RPMI7951 (cell line): ENCODE results near the gene C3orf22. TPM values are rescaled to one million over a fixed set of nuclear protein-coding genes. Genes with fewer than 3 reads are reported as not detected.

ENCODE experiments used
- DNase-seq: peaks from one replicate; pipeline ENCODE4 v3.0.0-alpha.2; 2012; ENCODE audit warnings: low read depth
- total RNA-seq: library from RNA; depleted of rRNA; stranded (reverse); fragments of >200 nt; shearing (Covaris generic); gene quantifications from 2 replicates; pipeline ENCODE4 v1.2.3, GENCODE V29; 2014

Gene C3orf22
- total RNA-seq, 1 experiment from 2014 or later, result not detected

GRCh38 chr3:126528419-126528799 is 30.3 kb downstream of the C3orf22 start:
- no peak for DNase-seq

GRCh38 chr3:126527455-126528211 is 31.1 kb downstream of the C3orf22 start:
- no peak for DNase-seq

- DNase-seq, result no peak
These were observed 31.7 kb downstream of the C3orf22 start for GRCh38 chr3:126527006-126527405.

- DNase-seq, result no peak
These were observed 32.1 kb downstream of the C3orf22 start for GRCh38 chr3:126526668-126527005.

- no peak for DNase-seq
These were observed 32.7 kb downstream of the C3orf22 start for GRCh38 chr3:126525853-126526667.

- no peak for DNase-seq
These were observed 33.5 kb downstream of the C3orf22 start for GRCh38 chr3:126525091-126525852.

- DNase-seq, result no peak
These were observed 34.2 kb downstream of the C3orf22 start for GRCh38 chr3:126524429-126524988.

- DNase-seq, result peak; percentile 45
These were observed 34.8 kb downstream of the C3orf22 start, which contains the start of gene CHST13 for GRCh38 chr3:126523745-126524428. Gene CHST13 (plus strand): TSS chr3:126524155. CDS start chr3:126524333, 178 bp downstream.

- peak; percentile 48 for DNase-seq
These were observed 36.4 kb downstream of the C3orf22 start for GRCh38 chr3:126522363-126522788.

GRCh38 chr3:126521122-126521891 is 37.4 kb downstream of the C3orf22 start:
- peak; percentile 22 for DNase-seq

GRCh38 chr3:126519506-126520455 is 39.0 kb downstream of the C3orf22 start:
- no peak for DNase-seq

GRCh38 chr3:126518779-126519177 is 40.0 kb downstream of the C3orf22 start:
- DNase-seq, result no peak

GRCh38 chr3:126517986-126518778 is 40.5 kb downstream of the C3orf22 start:
- DNase-seq, result no peak

- DNase-seq, result no peak
These were observed 41.3 kb downstream of the C3orf22 start, which contains the start of gene UROC1 for GRCh38 chr3:126517291-126517951. Gene UROC1 (minus strand): TSS chr3:126517773. CDS start chr3:126517719, 54 bp downstream.

GRCh38 chr3:126516936-126517290 is 41.8 kb downstream of the C3orf22 start:
- no peak for DNase-seq

GRCh38 chr3:126516152-126516935 is 42.4 kb downstream of the C3orf22 start:
- DNase-seq, result no peak

GRCh38 chr3:126515066-126515706 is 43.5 kb downstream of the C3orf22 start:
- no peak for DNase-seq
